HEK293 (cell line): ENCODE data around the gene DAPP1.

Experiments
- HOXA7 ChIP-seq: sonication (generic); formaldehyde crosslinking; IDR thresholded peaks from 2 replicates; pipeline ENCODE4 v1.8.1; 2022; ENCODE audit warnings: missing genetic modification reagents, borderline replicate concordance
- SALL2 ChIP-seq: fragments of 450-650 bp; formaldehyde crosslinking; IDR thresholded peaks from 2 replicates; pipeline ENCODE4 v1.5.0; 2017; ENCODE audit warnings: missing biosample characterization, mild to moderate bottlenecking, missing genetic modification characterization, borderline replicate concordance
- WT1 ChIP-seq: fragments of 450-650 bp; formaldehyde crosslinking; IDR thresholded peaks from 2 replicates; pipeline ENCODE4 v1.5.1; 2016; ENCODE audit warnings: missing biosample characterization, missing genetic modification characterization
- YY1 ChIP-seq: fragments of 450-650 bp; formaldehyde crosslinking; IDR thresholded peaks from 2 replicates; pipeline ENCODE4 v1.5.1; 2018; ENCODE audit warnings: missing biosample characterization, missing genetic modification characterization
- ZNF214 ChIP-seq: fragments of 450-650 bp; formaldehyde crosslinking; IDR thresholded peaks from 2 replicates; pipeline ENCODE4 v1.5.1; 2017; ENCODE audit warnings: missing biosample characterization, mild to moderate bottlenecking, missing genetic modification characterization, borderline replicate concordance
- ZNF366 ChIP-seq: fragments of 450-650 bp; formaldehyde crosslinking; conservative IDR thresholded peaks from 2 replicates; pipeline ENCODE4 v1.5.1; 2016; ENCODE audit warnings: missing biosample characterization, missing genetic modification characterization
- ZNF416 ChIP-seq: fragments of 450-650 bp; formaldehyde crosslinking; IDR thresholded peaks from 2 replicates; pipeline ENCODE4 v1.5.1; 2016; ENCODE audit warnings: missing biosample characterization, missing genetic modification characterization
- ZNF677 ChIP-seq: fragments of 450-650 bp; IDR thresholded peaks from 2 replicates; pipeline ENCODE4 v1.5.0; 2018; ENCODE audit warnings: missing biosample characterization, mild to moderate bottlenecking, missing genetic modification characterization, moderate library complexity
- ZNF76 ChIP-seq: fragments of 450-650 bp; formaldehyde crosslinking; IDR thresholded peaks from 2 replicates; pipeline ENCODE4; 2016; ENCODE audit warnings: low read depth, missing biosample characterization, missing genetic modification characterization, borderline replicate concordance
- ZSCAN23 ChIP-seq: fragments of 450-650 bp; formaldehyde crosslinking; IDR thresholded peaks from 2 replicates; pipeline ENCODE4 v1.5.1; 2016; ENCODE audit warnings: missing biosample characterization, missing genetic modification characterization
- TF ChIP-seq, protein P1 (sequence below): fragments of 450-650 bp; formaldehyde crosslinking; IDR thresholded peaks from 2 replicates; pipeline ENCODE4 v1.5.1; 2016; ENCODE audit warnings: missing biosample characterization, missing genetic modification characterization
- TF ChIP-seq, protein P2 (sequence below): fragments of 450-650 bp; formaldehyde crosslinking; IDR thresholded peaks from 2 replicates; pipeline ENCODE4 v1.5.1; 2016; ENCODE audit warnings: missing biosample characterization, missing genetic modification characterization
- TF ChIP-seq, protein P3 (sequence below): fragments of 450-650 bp; formaldehyde crosslinking; IDR thresholded peaks from 2 replicates; pipeline ENCODE4 v1.5.1; 2016; ENCODE audit warnings: missing biosample characterization, missing genetic modification characterization

DNA sequence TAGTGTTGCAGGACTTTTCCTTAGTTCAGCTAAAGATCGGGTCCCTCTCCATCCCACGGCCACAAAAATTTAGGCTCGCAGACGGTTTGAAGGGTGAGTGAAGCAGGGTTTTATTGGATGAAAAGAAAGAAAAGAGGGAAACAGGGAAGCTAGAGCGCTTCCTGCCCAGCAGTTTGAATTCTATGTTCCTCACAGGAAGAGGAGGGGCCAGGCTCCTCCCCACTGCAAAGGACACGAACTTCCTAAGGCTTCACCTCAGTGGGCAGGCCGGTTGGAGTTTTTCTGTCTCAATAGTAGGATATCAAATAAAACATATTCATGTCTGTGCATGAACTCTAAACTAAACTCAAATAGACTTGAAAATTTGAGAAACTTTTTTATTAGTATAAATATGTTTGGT is 27.4 kb downstream of the DAPP1 start:
- no peak for TF ChIP-seq YY1 (tag by site-specific recombination)
- TF ChIP-seq, protein P1, sequence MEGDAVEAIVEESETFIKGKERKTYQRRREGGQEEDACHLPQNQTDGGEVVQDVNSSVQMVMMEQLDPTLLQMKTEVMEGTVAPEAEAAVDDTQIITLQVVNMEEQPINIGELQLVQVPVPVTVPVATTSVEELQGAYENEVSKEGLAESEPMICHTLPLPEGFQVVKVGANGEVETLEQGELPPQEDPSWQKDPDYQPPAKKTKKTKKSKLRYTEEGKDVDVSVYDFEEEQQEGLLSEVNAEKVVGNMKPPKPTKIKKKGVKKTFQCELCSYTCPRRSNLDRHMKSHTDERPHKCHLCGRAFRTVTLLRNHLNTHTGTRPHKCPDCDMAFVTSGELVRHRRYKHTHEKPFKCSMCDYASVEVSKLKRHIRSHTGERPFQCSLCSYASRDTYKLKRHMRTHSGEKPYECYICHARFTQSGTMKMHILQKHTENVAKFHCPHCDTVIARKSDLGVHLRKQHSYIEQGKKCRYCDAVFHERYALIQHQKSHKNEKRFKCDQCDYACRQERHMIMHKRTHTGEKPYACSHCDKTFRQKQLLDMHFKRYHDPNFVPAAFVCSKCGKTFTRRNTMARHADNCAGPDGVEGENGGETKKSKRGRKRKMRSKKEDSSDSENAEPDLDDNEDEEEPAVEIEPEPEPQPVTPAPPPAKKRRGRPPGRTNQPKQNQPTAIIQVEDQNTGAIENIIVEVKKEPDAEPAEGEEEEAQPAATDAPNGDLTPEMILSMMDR (tag by site-specific recombination): no peak
- TF ChIP-seq WT1 (tag by site-specific recombination): no peak
- TF ChIP-seq HOXA7 (CRISPR knock-in tag): no peak
- TF ChIP-seq, protein P2, sequence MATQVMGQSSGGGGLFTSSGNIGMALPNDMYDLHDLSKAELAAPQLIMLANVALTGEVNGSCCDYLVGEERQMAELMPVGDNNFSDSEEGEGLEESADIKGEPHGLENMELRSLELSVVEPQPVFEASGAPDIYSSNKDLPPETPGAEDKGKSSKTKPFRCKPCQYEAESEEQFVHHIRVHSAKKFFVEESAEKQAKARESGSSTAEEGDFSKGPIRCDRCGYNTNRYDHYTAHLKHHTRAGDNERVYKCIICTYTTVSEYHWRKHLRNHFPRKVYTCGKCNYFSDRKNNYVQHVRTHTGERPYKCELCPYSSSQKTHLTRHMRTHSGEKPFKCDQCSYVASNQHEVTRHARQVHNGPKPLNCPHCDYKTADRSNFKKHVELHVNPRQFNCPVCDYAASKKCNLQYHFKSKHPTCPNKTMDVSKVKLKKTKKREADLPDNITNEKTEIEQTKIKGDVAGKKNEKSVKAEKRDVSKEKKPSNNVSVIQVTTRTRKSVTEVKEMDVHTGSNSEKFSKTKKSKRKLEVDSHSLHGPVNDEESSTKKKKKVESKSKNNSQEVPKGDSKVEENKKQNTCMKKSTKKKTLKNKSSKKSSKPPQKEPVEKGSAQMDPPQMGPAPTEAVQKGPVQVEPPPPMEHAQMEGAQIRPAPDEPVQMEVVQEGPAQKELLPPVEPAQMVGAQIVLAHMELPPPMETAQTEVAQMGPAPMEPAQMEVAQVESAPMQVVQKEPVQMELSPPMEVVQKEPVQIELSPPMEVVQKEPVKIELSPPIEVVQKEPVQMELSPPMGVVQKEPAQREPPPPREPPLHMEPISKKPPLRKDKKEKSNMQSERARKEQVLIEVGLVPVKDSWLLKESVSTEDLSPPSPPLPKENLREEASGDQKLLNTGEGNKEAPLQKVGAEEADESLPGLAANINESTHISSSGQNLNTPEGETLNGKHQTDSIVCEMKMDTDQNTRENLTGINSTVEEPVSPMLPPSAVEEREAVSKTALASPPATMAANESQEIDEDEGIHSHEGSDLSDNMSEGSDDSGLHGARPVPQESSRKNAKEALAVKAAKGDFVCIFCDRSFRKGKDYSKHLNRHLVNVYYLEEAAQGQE (tag by site-specific recombination): no peak
- TF ChIP-seq ZNF76 (tag by site-specific recombination): no peak
- TF ChIP-seq ZNF366 (tag by site-specific recombination): no peak
- no peak for TF ChIP-seq ZNF677 (tag by site-specific recombination)
- no peak for TF ChIP-seq ZNF214
- TF ChIP-seq, protein P3, sequence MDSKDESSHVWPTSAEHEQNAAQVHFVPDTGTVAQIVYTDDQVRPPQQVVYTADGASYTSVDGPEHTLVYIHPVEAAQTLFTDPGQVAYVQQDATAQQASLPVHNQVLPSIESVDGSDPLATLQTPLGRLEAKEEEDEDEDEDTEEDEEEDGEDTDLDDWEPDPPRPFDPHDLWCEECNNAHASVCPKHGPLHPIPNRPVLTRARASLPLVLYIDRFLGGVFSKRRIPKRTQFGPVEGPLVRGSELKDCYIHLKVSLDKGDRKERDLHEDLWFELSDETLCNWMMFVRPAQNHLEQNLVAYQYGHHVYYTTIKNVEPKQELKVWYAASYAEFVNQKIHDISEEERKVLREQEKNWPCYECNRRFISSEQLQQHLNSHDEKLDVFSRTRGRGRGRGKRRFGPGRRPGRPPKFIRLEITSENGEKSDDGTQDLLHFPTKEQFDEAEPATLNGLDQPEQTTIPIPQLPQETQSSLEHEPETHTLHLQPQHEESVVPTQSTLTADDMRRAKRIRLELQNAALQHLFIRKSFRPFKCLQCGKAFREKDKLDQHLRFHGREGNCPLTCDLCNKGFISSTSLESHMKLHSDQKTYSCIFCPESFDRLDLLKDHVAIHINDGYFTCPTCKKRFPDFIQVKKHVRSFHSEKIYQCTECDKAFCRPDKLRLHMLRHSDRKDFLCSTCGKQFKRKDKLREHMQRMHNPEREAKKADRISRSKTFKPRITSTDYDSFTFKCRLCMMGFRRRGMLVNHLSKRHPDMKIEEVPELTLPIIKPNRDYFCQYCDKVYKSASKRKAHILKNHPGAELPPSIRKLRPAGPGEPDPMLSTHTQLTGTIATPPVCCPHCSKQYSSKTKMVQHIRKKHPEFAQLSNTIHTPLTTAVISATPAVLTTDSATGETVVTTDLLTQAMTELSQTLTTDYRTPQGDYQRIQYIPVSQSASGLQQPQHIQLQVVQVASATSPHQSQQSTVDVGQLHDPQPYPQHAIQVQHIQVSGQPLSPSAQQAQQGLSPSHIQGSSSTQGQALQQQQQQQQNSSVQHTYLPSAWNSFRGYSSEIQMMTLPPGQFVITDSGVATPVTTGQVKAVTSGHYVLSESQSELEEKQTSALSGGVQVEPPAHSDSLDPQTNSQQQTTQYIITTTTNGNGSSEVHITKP: no peak
- no peak for TF ChIP-seq ZSCAN23 (tag by site-specific recombination)
- no peak for TF ChIP-seq SALL2
- TF ChIP-seq ZNF416 (tag by site-specific recombination): no peak
